Iris pigment epithelial cell (primary cell): Measurements from ENCODE around the gene PTX4.
"Not testable (repeated sequence)": the region's sequence is repeated elsewhere in the genome, so short reads cannot be mapped to it uniquely, and the experiment has no call there.

ENCODE experiments used
- DNase-seq: peaks from one replicate; pipeline ENCODE4 v3.0.0-alpha.2; 2011; ENCODE audit warnings: low read depth

PTX4 gene

DNA sequence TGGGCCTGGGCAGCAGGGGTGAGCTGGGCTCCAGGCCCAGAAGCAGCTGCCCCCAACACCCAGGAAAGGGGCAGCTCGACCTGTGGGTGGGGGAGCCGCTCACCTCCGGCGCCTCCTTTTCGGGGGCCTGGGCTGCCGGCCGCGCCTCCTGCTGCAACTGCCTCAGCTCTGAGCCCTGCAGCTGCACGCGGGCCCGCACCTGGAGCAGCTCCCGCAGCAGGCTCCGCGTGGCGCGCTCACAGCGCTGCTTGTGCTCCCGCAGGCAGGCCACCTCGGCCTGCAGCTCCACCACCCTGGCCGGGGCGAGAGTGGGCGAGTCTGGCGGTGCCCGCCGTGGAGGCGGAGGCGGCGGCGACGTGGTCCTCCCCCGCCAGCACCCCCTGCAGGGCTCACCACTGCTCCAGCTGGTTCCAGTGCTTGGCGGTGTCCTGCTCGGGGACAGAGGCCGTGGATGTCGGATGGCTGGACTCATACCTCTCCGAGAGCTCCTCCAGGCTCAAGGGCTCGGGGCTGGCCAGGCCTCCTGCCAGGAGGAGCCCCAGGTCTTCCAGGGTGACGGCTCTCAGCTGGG lies 45.3 kb downstream of the PTX4 start:
- DNase-seq: no peak

DNA sequence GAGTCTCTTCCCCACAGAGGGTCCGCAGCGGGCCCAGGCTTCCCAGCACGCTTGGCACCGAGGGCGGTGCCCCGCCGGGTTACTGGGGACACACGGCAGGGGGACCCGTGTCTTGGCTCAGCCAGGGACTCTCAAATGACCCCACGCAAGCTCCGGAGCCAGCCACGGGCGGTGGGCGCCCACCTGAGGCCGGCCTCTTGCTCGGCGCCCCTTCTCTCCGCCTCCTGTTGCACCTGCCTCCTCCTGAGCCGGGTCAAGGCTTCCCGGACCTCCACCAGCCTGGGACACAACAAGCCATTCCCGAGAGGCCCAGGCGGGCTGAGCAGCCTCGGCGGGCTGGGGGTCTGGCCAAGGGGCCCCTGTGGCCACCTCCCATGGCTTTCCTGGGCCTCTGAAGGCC lies 46.0 kb downstream of the PTX4 start:
- DNase-seq: no peak

DNA sequence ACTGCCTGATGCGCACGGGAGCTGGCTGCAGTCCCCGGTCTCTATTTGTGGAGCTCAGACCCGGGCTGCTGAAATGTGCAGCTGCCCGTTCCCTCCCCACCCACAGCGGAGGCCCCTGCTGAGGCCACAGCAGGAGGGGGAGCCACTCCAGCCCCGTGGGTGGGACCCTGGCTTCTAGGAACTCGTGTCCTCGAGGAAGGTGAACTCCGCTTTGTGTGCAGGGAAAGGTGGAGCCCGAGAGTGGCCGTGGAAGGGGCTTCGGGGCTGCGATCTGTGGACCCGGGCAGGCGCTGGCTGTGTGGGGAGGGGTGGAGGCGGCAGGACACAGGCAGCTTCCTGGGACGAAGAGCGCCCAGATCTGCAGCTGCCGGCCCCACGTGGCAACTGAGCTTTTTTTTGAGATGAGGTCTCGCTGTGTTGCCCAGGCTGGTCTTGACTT lies 47.3 kb downstream of the PTX4 start:
- DNase-seq: no peak

DNA sequence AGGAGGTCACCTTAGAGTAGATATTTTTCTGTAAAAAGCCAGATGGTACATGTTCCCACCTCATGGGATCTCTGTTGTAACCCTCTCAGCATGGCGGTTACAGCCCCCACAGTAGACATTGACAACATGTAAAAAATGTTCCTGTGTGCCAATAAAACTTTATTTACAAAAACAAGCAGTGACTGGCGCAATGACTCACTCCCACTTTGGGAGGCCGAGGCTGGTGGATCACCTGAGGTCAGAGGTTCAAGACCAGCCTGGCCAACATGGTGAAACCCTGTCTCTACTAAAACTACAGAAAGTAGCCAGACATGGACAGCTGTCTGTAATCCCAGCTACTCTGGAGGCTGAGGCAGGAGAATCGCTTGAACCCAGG lies 49.1 kb downstream of the PTX4 start:
- DNase-seq: not testable (repeated sequence)

DNA sequence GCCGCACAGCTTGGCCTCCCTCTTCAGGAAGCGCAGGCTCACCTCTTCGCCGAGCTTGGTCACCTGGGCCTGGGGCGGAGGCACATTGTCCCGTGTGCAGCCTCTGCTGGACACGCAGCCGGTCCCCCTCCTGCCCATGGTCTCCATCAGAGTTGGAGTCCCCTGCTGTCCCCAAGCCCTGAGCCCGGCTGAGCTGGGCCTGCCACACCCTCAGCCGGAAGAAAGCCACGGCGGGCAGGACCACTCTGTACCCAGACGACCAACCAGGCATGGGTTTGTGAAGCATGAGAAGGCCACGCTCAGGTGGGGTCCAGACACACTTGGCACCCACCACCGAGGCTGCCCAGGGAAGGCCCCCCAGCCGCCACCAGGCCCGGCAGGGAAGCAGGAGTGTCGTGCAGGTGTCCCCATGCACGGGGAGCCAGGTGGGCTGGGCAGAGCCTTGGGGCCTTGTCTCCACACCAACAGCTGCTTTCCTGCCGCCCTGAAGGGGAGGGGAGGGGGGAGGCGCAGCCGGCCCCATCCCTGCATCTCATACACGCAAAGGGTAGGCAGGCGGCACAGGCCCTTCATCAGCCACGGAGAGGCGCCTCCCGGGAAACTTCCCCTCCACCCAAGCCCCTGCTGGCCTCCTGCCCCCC lies 49.6 kb downstream of the PTX4 start:
- DNase-seq: no peak

DNA sequence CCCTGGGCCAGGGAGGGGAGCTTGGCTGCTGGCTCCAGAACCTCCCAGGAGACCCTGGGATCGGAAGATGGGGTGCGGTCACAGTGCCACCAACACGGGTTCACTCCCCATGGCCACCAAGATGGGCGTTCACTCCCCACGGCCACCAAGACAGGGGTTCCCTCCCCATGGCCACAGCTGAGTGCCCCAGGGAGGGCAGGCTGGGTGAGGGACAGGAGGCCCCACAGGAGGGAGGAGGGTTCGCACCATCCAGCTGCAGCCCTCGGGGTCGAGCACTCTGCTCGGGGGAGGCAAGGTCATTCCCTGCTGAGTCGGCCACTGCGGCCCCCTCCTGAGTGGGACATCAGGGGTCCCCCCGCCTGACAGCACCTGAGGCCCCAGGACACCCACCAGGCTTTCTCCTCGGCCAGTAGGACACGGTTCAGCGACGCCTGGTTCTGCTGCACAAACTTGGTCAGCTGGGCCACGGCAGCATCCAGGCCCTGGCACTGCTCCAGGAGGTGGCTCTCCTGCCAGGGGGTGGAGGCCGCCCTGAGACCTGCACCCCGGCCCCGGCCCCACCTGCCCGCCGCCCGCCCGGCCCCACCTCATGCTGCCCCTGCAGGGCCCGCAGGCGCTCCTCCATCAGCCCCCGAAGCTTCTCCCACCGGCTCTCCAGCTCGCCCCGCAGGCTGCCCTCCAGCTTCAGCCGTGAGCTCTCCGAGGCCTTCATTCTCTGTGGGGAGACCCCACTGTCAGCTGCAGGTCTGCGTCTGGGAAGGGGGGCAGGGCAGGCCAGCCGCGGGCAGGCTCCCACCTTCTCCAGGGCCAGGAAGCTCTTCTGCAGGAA lies 50.3 kb downstream of the PTX4 start:
- no peak for DNase-seq

DNA sequence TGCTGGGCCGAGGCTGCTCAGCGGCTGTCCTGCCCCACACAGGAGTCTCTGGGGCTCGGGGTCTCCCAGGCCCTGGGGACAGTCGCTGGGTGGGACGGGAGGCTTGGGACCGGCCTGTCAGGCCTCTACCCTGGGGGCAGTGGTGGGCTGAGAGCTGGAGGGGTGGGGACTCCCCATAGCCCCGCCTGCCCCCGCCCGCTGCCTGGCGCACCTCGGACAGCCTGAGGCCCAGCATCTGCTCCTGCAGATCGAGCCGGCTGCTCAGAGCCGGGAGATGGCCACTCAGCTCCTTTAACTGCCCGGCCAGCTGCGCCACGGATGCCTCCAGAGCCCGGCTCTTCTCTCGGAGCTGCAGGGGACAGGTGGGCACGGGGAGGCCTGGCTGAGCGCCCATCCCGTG lies 51.1 kb downstream of the PTX4 start:
- DNase-seq: no peak

DNA sequence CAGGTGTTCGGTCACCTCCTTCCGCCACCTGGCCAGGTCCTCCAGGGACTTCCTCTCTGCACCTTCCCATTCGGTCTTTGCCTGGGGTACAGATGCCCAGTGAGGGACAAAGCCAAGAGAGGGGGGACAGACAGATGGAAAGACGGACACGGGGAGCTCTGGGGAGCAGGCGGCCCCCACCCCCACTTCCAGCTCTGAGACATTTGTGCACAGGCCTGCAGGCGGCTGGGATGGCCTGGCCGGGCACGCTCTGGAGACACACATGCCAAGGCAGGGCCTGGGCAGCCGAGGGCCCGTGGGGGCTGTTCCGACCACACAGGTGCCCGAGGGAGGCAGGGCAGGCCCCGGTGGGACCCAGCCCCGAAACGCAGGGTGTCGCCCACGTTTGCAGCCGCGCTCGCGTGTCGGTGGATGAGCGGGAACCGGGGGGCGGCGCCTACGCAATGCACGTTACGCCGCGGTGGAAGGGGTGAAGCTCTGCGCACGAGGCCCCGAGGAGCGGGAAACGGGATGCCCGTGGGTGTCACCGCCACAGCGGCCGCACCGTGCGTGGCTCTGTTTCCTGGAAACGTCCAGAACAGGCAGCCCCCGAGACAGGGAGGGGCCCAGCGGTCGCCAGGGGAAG lies 51.9 kb downstream of the PTX4 start:
- DNase-seq: no peak

DNA sequence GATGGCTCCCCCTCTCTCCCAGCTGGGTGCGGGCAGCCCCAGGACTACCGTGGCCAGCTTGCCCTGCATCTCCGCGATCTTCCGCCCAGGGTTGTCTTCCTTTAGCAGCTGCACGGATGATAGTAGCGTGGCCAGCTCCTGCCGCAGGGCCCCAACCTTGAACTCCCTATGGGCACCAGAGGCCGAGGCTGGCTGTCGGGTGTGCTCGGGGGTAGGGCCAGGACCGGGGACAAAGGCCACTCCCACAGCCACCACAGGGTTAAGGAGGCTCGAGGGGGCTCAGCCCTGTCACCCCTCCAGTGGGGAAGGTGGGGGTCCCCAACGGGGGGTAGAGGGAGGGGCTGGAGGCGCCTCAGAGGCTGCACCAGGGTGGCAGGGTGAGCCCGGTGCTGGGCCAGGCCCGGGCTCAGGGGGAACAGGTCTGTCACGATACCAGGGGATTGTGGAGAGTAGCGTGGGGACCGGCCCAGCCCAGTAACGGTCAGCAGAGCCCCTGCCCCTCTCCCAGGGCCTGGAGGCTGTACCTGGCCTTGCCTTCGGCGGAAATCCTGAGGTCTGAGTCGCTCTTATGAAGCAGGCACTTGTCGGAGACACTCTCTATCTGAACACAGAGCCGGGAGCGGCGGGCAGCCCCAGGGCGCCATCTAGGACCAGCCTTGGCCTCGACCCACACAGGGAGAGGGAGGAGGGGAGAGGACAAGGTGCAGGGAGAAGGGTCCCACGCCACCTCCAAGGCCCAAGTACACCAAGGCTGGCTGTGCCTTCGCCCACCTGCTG lies 52.6 kb downstream of the PTX4 start:
- DNase-seq: no peak
